HG02678 (cell line): ENCODE data around the gene LEMD3.
A peak's percentile ranks its signal among the peaks of the same experiment; 100 is the strongest.

Experiments
- ATAC-seq: cut with Tn5 transposase; IDR thresholded peaks from one replicate; pipeline ENCODE4 v1.9.1; 2021; ENCODE audit warnings: mild to moderate bottlenecking, moderate library complexity; ENCODE audit not compliant: unreplicated experiment

The LEMD3 gene

GRCh38 chr12:65168681-65169319, 583 bp upstream of the LEMD3 start:
- peak; percentile 1 for ATAC-seq

GRCh38 chr12:65170209-65170881, 962 bp downstream of the LEMD3 start:
- ATAC-seq = peak; percentile 44

GRCh38 chr12:65171073-65171472, 1.7 kb downstream of the LEMD3 start:
- ATAC-seq = no peak

GRCh38 chr12:65171870-65172269, 2.5 kb downstream of the LEMD3 start:
- ATAC-seq = no peak

GRCh38 chr12:65175385-65175784, 6.0 kb downstream of the LEMD3 start:
- ATAC-seq = no peak

GRCh38 chr12:65182012-65182739, 12.8 kb downstream of the LEMD3 start:
- ATAC-seq = no peak

- ATAC-seq = no peak
Observed at GRCh38 chr12:65184176-65184857, 14.9 kb downstream of the LEMD3 start.

GRCh38 chr12:65184858-65185229, 15.5 kb downstream of the LEMD3 start:
- ATAC-seq = no peak

- no peak for ATAC-seq
Observed at GRCh38 chr12:65187665-65188064, 18.3 kb downstream of the LEMD3 start.

- peak; percentile 36 for ATAC-seq
Observed at GRCh38 chr12:65188179-65188701, 18.9 kb downstream of the LEMD3 start.

GRCh38 chr12:65189028-65189718, 19.8 kb downstream of the LEMD3 start:
- peak; percentile 96 for ATAC-seq

GRCh38 chr12:65192963-65193516, 23.7 kb downstream of the LEMD3 start:
- no peak for ATAC-seq

- ATAC-seq = no peak
Observed at GRCh38 chr12:65194949-65195348, 25.6 kb downstream of the LEMD3 start.

- ATAC-seq = no peak
Observed at GRCh38 chr12:65195387-65196055, 26.1 kb downstream of the LEMD3 start.

- no peak for ATAC-seq
Observed at GRCh38 chr12:65196762-65197567, 27.6 kb downstream of the LEMD3 start.

- no peak for ATAC-seq
Observed at GRCh38 chr12:65199604-65200003, 30.2 kb downstream of the LEMD3 start.

- ATAC-seq = no peak
Observed at GRCh38 chr12:65200007-65200665, 30.8 kb downstream of the LEMD3 start.

GRCh38 chr12:65203376-65203775, 34.0 kb downstream of the LEMD3 start:
- ATAC-seq = no peak
